NCI-H510A treated with DMSO at 0.1 percent for 48 hours (cell line): ENCODE results near the gene PRR3.

ENCODE experiments used
- DNase-seq: peaks from one replicate; lab custom pipeline; 2025; lab: John Stamatoyannopoulos, UW

PRR3 gene

GRCh38 chr6:30571762-30572082 is 14.6 kb downstream of the PRR3 start:
- no peak for DNase-seq

GRCh38 chr6:30572148-30572547 is 15.1 kb downstream of the PRR3 start:
- DNase-seq = no peak

- DNase-seq = no peak
Observed at GRCh38 chr6:30573113-30573512, 16.0 kb downstream of the PRR3 start.

GRCh38 chr6:30578051-30578450 is 21.0 kb downstream of the PRR3 start:
- no peak for DNase-seq

- DNase-seq = no peak
Observed at GRCh38 chr6:30583921-30584320, 26.8 kb downstream of the PRR3 start.

- DNase-seq = no peak
Observed at GRCh38 chr6:30589754-30590358, 32.8 kb downstream of the PRR3 start.

- no peak for DNase-seq
Observed at GRCh38 chr6:30590509-30590908, 33.4 kb downstream of the PRR3 start.

GRCh38 chr6:30591008-30591407 is 33.9 kb downstream of the PRR3 start:
- DNase-seq = no peak

- no peak for DNase-seq
Observed at GRCh38 chr6:30592287-30592686, 35.2 kb downstream of the PRR3 start.

- DNase-seq = peak; percentile 74
Observed at GRCh38 chr6:30597315-30598144, 40.4 kb downstream of the PRR3 start.

- DNase-seq = no peak
Observed at GRCh38 chr6:30598912-30599624, 42.0 kb downstream of the PRR3 start.

- no peak for DNase-seq
Observed at GRCh38 chr6:30599625-30600324, 42.7 kb downstream of the PRR3 start.

GRCh38 chr6:30600451-30600961 is 43.4 kb downstream of the PRR3 start:
- no peak for DNase-seq

- DNase-seq = no peak
Observed at GRCh38 chr6:30601436-30601814, 44.3 kb downstream of the PRR3 start.

- DNase-seq = no peak
Observed at GRCh38 chr6:30601815-30602641, 44.9 kb downstream of the PRR3 start.

- DNase-seq = no peak
Observed at GRCh38 chr6:30603961-30604360, 46.9 kb downstream of the PRR3 start.

- no peak for DNase-seq
Observed at GRCh38 chr6:30610065-30610464, 53.0 kb downstream of the PRR3 start.

GRCh38 chr6:30611150-30611855 is 54.2 kb downstream of the PRR3 start:
- DNase-seq = no peak

- DNase-seq = no peak
Observed at GRCh38 chr6:30611856-30612194, 54.7 kb downstream of the PRR3 start.

- DNase-seq = peak; percentile 16
Observed at GRCh38 chr6:30612213-30612612, 55.1 kb downstream of the PRR3 start.

GRCh38 chr6:30612687-30613248 is 55.7 kb downstream of the PRR3 start:
- no peak for DNase-seq
